ENCODE measurements around the gene MGLL.

The MGLL gene

GRCh38 chr3:127678315-127678599 is 144.1 kb downstream of the MGLL start:
- Histone ChIP-seq H3K4me3 (ENCODE audit: low read depth, low read length, poor library complexity, severe bottlenecking) (no peak overlapping the region), H3K79me2 (ENCODE audit: insufficient read depth, low read length) (no peaks in the 10 kb centered on the region), H2AFZ (ENCODE audit: low read length) (no peak overlapping the region), H3K9me3 (ENCODE audit: low read length) (no peaks in the 10 kb centered on the region), H3K27me3 (ENCODE audit: insufficient read depth, low read length) (no peaks in the 10 kb centered on the region; the same call in 1 of the 2 replicates), H3K9ac (ENCODE audit: low read length) (no peak overlapping the region), H4K20me1 (ENCODE audit: insufficient read depth, low read length) (no peaks in the 10 kb centered on the region), H3K36me3 (ENCODE audit: insufficient read depth, low read length) (no peaks in the 10 kb centered on the region), H3K27ac (ENCODE audit: low read depth, low read length, poor library complexity, severe bottlenecking) (no peak overlapping the region), H3K9me2 (ENCODE audit: low read depth, low read length) (no peaks in the 10 kb centered on the region), H3K4me1 (ENCODE audit: insufficient read depth, low read length, severe bottlenecking) (peaks cover 7% of the 10 kb centered on the region), H3F3A (ENCODE audit: insufficient read depth, low read length) (no peaks in the 10 kb centered on the region), H3K4me2 (ENCODE audit: low read length) (no peak overlapping the region)
- TF ChIP-seq CTCF (IDR thresholded peaks at IDR 0.05; ENCODE audit: low read length) = no peak
- TF ChIP-seq EZH2 (IDR thresholded peaks at IDR 0.05; ENCODE audit: borderline replicate concordance, low read length) = no peak

- no peaks in the 10 kb centered on the region for H3F3A ChIP-seq (ENCODE audit: insufficient read depth, low read length)
- no peaks in the 10 kb centered on the region for H3K9me2 ChIP-seq (ENCODE audit: low read depth, low read length)
- no peaks in the 10 kb centered on the region for H4K20me1 ChIP-seq (ENCODE audit: insufficient read depth, low read length)
- no peak for TF ChIP-seq EZH2 (IDR thresholded peaks at IDR 0.05; ENCODE audit: borderline replicate concordance, low read length)
- no peak for TF ChIP-seq CTCF (IDR thresholded peaks at IDR 0.05; ENCODE audit: low read length)
- H3K9me3 ChIP-seq (ENCODE audit: low read length) = no peaks in the 10 kb centered on the region
- H3K27me3 ChIP-seq (ENCODE audit: insufficient read depth, low read length) = no peaks in the 10 kb centered on the region; the same call in 1 of the 2 replicates
- no peak overlapping the region for H2AFZ ChIP-seq (ENCODE audit: low read length)
- no peak overlapping the region for H3K9ac ChIP-seq (ENCODE audit: low read length)
- H3K4me3 ChIP-seq (ENCODE audit: low read depth, low read length, poor library complexity, severe bottlenecking) = no peak overlapping the region
- H3K4me1 ChIP-seq (ENCODE audit: insufficient read depth, low read length, severe bottlenecking) = peaks cover 8% of the 10 kb centered on the region
- H3K27ac ChIP-seq (ENCODE audit: low read depth, low read length, poor library complexity, severe bottlenecking) = no peak overlapping the region
- H3K79me2 ChIP-seq (ENCODE audit: insufficient read depth, low read length) = no peaks in the 10 kb centered on the region
- no peaks in the 10 kb centered on the region for H3K36me3 ChIP-seq (ENCODE audit: insufficient read depth, low read length)
- H3K4me2 ChIP-seq (ENCODE audit: low read length) = no peak overlapping the region
Observed at GRCh38 chr3:127677541-127678314, 144.6 kb downstream of the MGLL start.

GRCh38 chr3:127676921-127677351 is 145.4 kb downstream of the MGLL start:
- Histone ChIP-seq H3K9me2 (ENCODE audit: low read depth, low read length) (no peaks in the 10 kb centered on the region), H3K36me3 (ENCODE audit: insufficient read depth, low read length) (no peaks in the 10 kb centered on the region), H3K9me3 (ENCODE audit: low read length) (no peaks in the 10 kb centered on the region), H3K4me3 (ENCODE audit: low read depth, low read length, poor library complexity, severe bottlenecking) (no peak overlapping the region), H2AFZ (ENCODE audit: low read length) (no peak overlapping the region), H3K79me2 (ENCODE audit: insufficient read depth, low read length) (no peaks in the 10 kb centered on the region), H3K4me1 (ENCODE audit: insufficient read depth, low read length, severe bottlenecking) (peaks cover 11% of the 10 kb centered on the region), H3K4me2 (ENCODE audit: low read length) (no peak overlapping the region), H3K27ac (ENCODE audit: low read depth, low read length, poor library complexity, severe bottlenecking) (no peak overlapping the region), H4K20me1 (ENCODE audit: insufficient read depth, low read length) (no peaks in the 10 kb centered on the region), H3F3A (ENCODE audit: insufficient read depth, low read length) (no peaks in the 10 kb centered on the region), H3K27me3 (ENCODE audit: insufficient read depth, low read length) (no peaks in the 10 kb centered on the region; the same call in 1 of the 2 replicates), H3K9ac (ENCODE audit: low read length) (no peak overlapping the region)
- TF ChIP-seq EZH2 (IDR thresholded peaks at IDR 0.05; ENCODE audit: borderline replicate concordance, low read length) (no peak), CTCF (IDR thresholded peaks at IDR 0.05; ENCODE audit: low read length) (no peak)

Measured in OCI-LY1 (cell line).